K562 (cell line): Measurements from ENCODE around the gene SLC1A4. TPM values are rescaled to one million over a fixed set of nuclear protein-coding genes. Genes with fewer than 3 reads are reported as not detected.

Experiments used
- CUX1 ChIP-seq: fragments of 200-800 bp; sonication (Bioruptor generic); IDR thresholded peaks from 2 replicates; pipeline ENCODE4 v1.6.1; 2016; ENCODE audit warnings: missing genetic modification characterization, missing compliant biosample characterization
- DDX20 ChIP-seq: fragments of 450-650 bp; IDR thresholded peaks from 2 replicates; pipeline ENCODE4 v1.6.1; 2016; ENCODE audit warnings: missing genetic modification characterization, low read depth, mild to moderate bottlenecking, missing compliant biosample characterization, moderate library complexity
- E2F6 ChIP-seq, 2 experiments: IDR thresholded peaks; 2 replicates each; pipeline ENCODE4 v1.6.1; 2011; ENCODE audit warnings: borderline replicate concordance in 1 of 2, control low read depth in 1 of 2, low read depth in 1 of 2, low read length in 1 of 2, mild to moderate bottlenecking in 1 of 2, mixed read lengths in 1 of 2, moderate library complexity in 1 of 2; ENCODE audit not compliant: insufficient read depth in 1 of 2, insufficient read length in 1 of 2, poor library complexity in 1 of 2, severe bottlenecking in 1 of 2; ENCODE audit errors: extremely low read depth in 1 of 2
- EP400 ChIP-seq: fragments of 450-650 bp; IDR thresholded peaks from 2 replicates; pipeline ENCODE4 v1.6.1; 2017; ENCODE audit warnings: antibody characterized with exemption, mild to moderate bottlenecking, moderate library complexity
- ERF ChIP-seq: fragments of 450-650 bp; formaldehyde crosslinking; IDR thresholded peaks from 2 replicates; pipeline ENCODE4 v1.4.0; 2020; ENCODE audit warnings: mild to moderate bottlenecking, mixed read lengths
- EWSR1 ChIP-seq: fragments of 450-650 bp; IDR thresholded peaks from 2 replicates; pipeline ENCODE4 v1.6.1; 2018; ENCODE audit warnings: borderline replicate concordance, mild to moderate bottlenecking, low read depth, moderate library complexity; ENCODE audit not compliant: partially characterized antibody
- GTF2B ChIP-seq: IDR thresholded peaks from 2 replicates; pipeline ENCODE4 v1.6.1; 2011; ENCODE audit not compliant: insufficient read length; ENCODE audit errors: extremely low read depth
- GTF2E2 ChIP-seq: fragments of 200-800 bp; sonication (Bioruptor generic); IDR thresholded peaks from 2 replicates; pipeline ENCODE4 v1.6.1; 2016; ENCODE audit warnings: missing genetic modification characterization, missing compliant biosample characterization
- HOXB6 ChIP-seq: fragments of 250-450 bp; sonication (Bioruptor Pico); IDR thresholded peaks from 2 replicates; pipeline ENCODE4 v1.5.1; 2022; ENCODE audit warnings: mild to moderate bottlenecking, borderline replicate concordance
- NCOA1 ChIP-seq: fragments of 450-650 bp; IDR thresholded peaks from 2 replicates; pipeline ENCODE4 v1.6.1; 2016; ENCODE audit warnings: low read depth
- NFYB ChIP-seq: IDR thresholded peaks from 2 replicates; pipeline ENCODE4 v1.6.1; 2011; ENCODE audit warnings: mild to moderate bottlenecking, moderate library complexity; ENCODE audit not compliant: insufficient read length; ENCODE audit errors: extremely low read depth
- POLR2B ChIP-seq: fragments of 450-650 bp; IDR thresholded peaks from 2 replicates; pipeline ENCODE4 v1.6.1; 2018; ENCODE audit warnings: low read depth; ENCODE audit not compliant: partially characterized antibody
- PRPF4 ChIP-seq: fragments of 200-400 bp; formaldehyde crosslinking; IDR thresholded peaks from one replicate; pipeline ENCODE4 v1.6.1; 2017; ENCODE audit warnings: low read length, low read depth, mild to moderate bottlenecking; ENCODE audit not compliant: insufficient read depth, poor library complexity, severe bottlenecking
- SAP30 ChIP-seq: fragments of 200-600 bp; sonication (generic); IDR thresholded peaks from 2 replicates; pipeline ENCODE4 v1.6.1; 2012; ENCODE audit warnings: borderline replicate concordance, low read depth, mild to moderate bottlenecking, moderate library complexity, low read length, control low read depth, inconsistent platforms; ENCODE audit not compliant: insufficient read depth, poor library complexity, severe bottlenecking
- SMARCC2 ChIP-seq: fragments of 450-650 bp; IDR thresholded peaks from 2 replicates; pipeline ENCODE4 v1.6.1; 2017; ENCODE audit warnings: antibody characterized with exemption, moderate library complexity, mild to moderate bottlenecking, low read depth
- TAF7 ChIP-seq: fragments of 450-650 bp; IDR thresholded peaks from 2 replicates; pipeline ENCODE4 v1.6.1; 2016; ENCODE audit warnings: missing genetic modification characterization, missing compliant biosample characterization
- TCFL5 ChIP-seq: fragments of 250-450 bp; sonication (Bioruptor Pico); conservative IDR thresholded peaks from 2 replicates; pipeline ENCODE4 v1.6.1; 2021; ENCODE audit warnings: mild to moderate bottlenecking, moderate library complexity, matching md5 sums
- THAP7 ChIP-seq: fragments of 250-450 bp; sonication (Bioruptor Pico); IDR thresholded peaks from 2 replicates; pipeline ENCODE4 v1.5.0; 2021
- ZNF384 ChIP-seq: IDR thresholded peaks from 2 replicates; pipeline ENCODE4 v1.6.1; 2012; ENCODE audit warnings: low read depth, low read length, improper control_type of control experiment
- ZNF695 ChIP-seq: fragments of 450-650 bp; formaldehyde crosslinking; IDR thresholded peaks from 2 replicates; pipeline ENCODE4 v1.4.0; 2020; ENCODE audit warnings: mild to moderate bottlenecking, moderate library complexity
- ZNF717 ChIP-seq: fragments of 250-450 bp; sonication (Bioruptor Pico); IDR thresholded peaks from 2 replicates; pipeline ENCODE4 v1.5.0; 2021
- polyA plus RNA-seq, 8 experiments: library from polyadenylated mRNA; depleted of rRNA in 4 of 8; stranded (reverse) in 5 of 8; unstranded in 3 of 8; fragments of >200 nt; fragmentation: Nextera tagmentation in 2 of 8; fragmentation: Illumina TruSeq in 1 of 8; extraction: Ambion mirVana in 2 of 8; extraction: Trizol in 1 of 8; gene quantifications; 2 replicates each; pipeline versions ENCODE4 v1.2.1 to v1.2.3, GENCODE V29; 2011 to 2014; ENCODE audit warnings: inconsistent platforms in 1 of 8, missing spikeins in 1 of 8
- total RNA-seq, 7 experiments: library from RNA; depleted of rRNA in 6 of 7; stranded (reverse); fragments of >200 nt in 6 of 7; fragmentation: Illumina TruSeq in 2 of 7; extraction: Trizol in 2 of 7; gene quantifications; 2 replicates each; pipeline versions ENCODE4 v1.2.1 to v1.2.3, GENCODE V29; 2011 to 2021; ENCODE audit warnings: low replicate concordance in 1 of 7

The SLC1A4 gene
- total and polyA plus RNA-seq, 9 of the 15 experiments (the other 6 are each of a cell fraction or from before 2014, with no cell fraction given) = 4.4 to 24.0 (median 10.9) TPM

- TF ChIP-seq SMARCC2 (peak; percentile 98), SAP30 (no peak), E2F6 (IDR thresholded peaks at IDR 0.05; ENCODE audit: borderline replicate concordance in 1 of 2, extremely low read depth in 1 of 2, insufficient read depth in 1 of 2, insufficient read length in 1 of 2, low read depth in 1 of 2, low read length in 1 of 2, poor library complexity in 1 of 2, severe bottlenecking in 1 of 2) (no peak), EP400 (peak; percentile 26; the same call in 1 of the 2 replicates), TCFL5 (CRISPR knock-in tag) (no peak), GTF2E2 (tag) (no peak), ERF (CRISPR knock-in tag) (no peak), ZNF384 (no peak), GTF2B (no peak), NFYB (no peak), ZNF695 (no peak), HOXB6 (CRISPR knock-in tag) (no peak), CUX1 (CRISPR knock-in tag) (no peak), DDX20 (no peak), ZNF717 (CRISPR knock-in tag) (no peak), EWSR1 (no peak), THAP7 (no peak), PRPF4 (no peak), NCOA1 (peak; percentile 83), POLR2B (no peak), TAF7 (tag) (no peak)
Observed at GRCh38 chr2:65021709-65022108, 32.5 kb downstream of the SLC1A4 start (continued).
